Measurements from ENCODE around the gene PHF21B.

The PHF21B gene

GRCh38 chr22:44890416-44891292 is 119.2 kb downstream of the PHF21B start:
- no peaks in the 10 kb centered on the region for H3K36me3 Mint-ChIP-seq
- DNase-seq, result no peak
- H3K9me3 Mint-ChIP-seq, result no peaks in the 10 kb centered on the region
- CTCF ChIA-PET, result no interaction called here
- no peak overlapping the region for H3K27ac Mint-ChIP-seq
- H3K27me3 Mint-ChIP-seq, result no peaks in the 10 kb centered on the region
- H3K4me3 Mint-ChIP-seq, result no peak overlapping the region
- no peaks in the 10 kb centered on the region for H3K4me1 Mint-ChIP-seq

GRCh38 chr22:44889255-44889878 is 120.4 kb downstream of the PHF21B start:
- Mint-ChIP-seq H3K4me1 (no peaks in the 10 kb centered on the region), H3K27me3 (no peaks in the 10 kb centered on the region), H3K36me3 (no peaks in the 10 kb centered on the region), H3K27ac (no peak overlapping the region), H3K9me3 (no peaks in the 10 kb centered on the region), H3K4me3 (no peak overlapping the region)
- no peak for DNase-seq
- CTCF ChIA-PET, result no interaction called here

- no peaks in the 10 kb centered on the region for H3K27me3 Mint-ChIP-seq
- H3K4me1 Mint-ChIP-seq, result no peaks in the 10 kb centered on the region
- H3K9me3 Mint-ChIP-seq, result no peaks in the 10 kb centered on the region
- no peak for DNase-seq
- H3K27ac Mint-ChIP-seq, result no peak overlapping the region
- CTCF ChIA-PET, result no interaction called here
- no peaks in the 10 kb centered on the region for H3K36me3 Mint-ChIP-seq
- no peak overlapping the region for H3K4me3 Mint-ChIP-seq
These were observed 121.1 kb downstream of the PHF21B start for GRCh38 chr22:44888491-44889254.

DNA sequence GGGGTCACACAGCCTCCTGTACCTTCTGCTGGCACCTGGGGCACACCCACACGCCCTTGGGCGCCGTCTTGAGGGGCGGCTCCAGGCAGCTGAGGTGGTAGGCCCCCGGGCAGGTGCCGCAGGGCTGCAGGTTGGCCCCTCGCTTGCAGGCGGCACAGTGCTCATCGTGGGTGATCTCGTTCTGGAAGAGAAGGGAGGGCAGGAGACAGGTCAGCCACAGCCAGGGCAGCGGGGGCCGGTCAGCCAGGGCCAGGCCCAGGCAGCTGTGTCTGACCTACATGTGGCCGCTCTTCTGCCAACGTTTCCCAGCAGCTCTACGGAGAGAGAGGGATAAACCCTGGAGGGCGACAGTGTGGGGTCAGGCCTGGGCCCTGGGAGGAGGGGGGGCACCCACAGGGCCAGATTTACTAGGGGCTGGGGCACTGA is 121.9 kb downstream of the PHF21B start:
- H3K4me1 Mint-ChIP-seq, result no peaks in the 10 kb centered on the region
- H3K4me3 Mint-ChIP-seq, result no peak overlapping the region
- no peaks in the 10 kb centered on the region for H3K27me3 Mint-ChIP-seq
- CTCF ChIA-PET, result interaction anchor here (0.6 kb wide), 1 partner anchor 152 kb away, joined by 3 read pairs; no protein-coding TSS in a partner anchor
- no peak for DNase-seq
- H3K36me3 Mint-ChIP-seq, result no peaks in the 10 kb centered on the region
- no peak overlapping the region for H3K27ac Mint-ChIP-seq
- no peaks in the 10 kb centered on the region for H3K9me3 Mint-ChIP-seq

DNA sequence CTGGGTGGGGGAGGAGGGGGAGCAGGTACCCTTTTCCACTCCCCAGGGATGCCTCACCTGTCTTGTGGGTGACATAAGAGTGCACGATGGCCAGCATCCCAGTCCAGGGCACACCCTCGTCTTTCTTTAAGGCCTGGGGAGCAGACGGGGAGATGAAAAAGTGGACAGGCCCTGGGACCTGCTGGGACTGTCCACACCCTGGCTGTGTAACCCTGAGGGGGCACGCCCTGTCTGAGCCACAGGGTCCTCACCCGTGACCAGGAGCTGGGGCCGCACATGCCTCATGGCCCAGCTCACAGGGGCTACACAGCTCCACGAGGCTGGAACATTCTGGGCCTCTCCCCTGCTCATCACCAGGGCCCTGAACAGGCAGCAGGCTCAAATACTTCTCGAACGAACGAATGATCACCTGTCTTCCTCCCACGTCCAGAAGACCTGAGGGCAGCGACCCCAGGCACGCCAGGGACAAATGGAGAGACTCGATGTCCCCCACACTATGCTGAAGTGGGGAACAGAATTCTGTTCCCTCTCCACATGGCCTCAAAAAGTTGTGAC is 123.9 kb downstream of the PHF21B start:
- Mint-ChIP-seq H3K36me3 (no peaks in the 10 kb centered on the region), H3K9me3 (no peaks in the 10 kb centered on the region), H3K27ac (no peak overlapping the region), H3K4me3 (no peak overlapping the region), H3K27me3 (no peaks in the 10 kb centered on the region), H3K4me1 (no peaks in the 10 kb centered on the region)
- DNase-seq, result no peak
- CTCF ChIA-PET, result no interaction called here

- no peaks in the 10 kb centered on the region for H3K36me3 Mint-ChIP-seq
- H3K27ac Mint-ChIP-seq, result no peak overlapping the region
- H3K9me3 Mint-ChIP-seq, result no peaks in the 10 kb centered on the region
- DNase-seq, result no peak
- no peaks in the 10 kb centered on the region for H3K4me1 Mint-ChIP-seq
- H3K27me3 Mint-ChIP-seq, result no peaks in the 10 kb centered on the region
- H3K4me3 Mint-ChIP-seq, result no peak overlapping the region
- CTCF ChIA-PET, result no interaction called here
These were observed 124.6 kb downstream of the PHF21B start for GRCh38 chr22:44884968-44885805.

GRCh38 chr22:44884562-44884961 is 125.2 kb downstream of the PHF21B start:
- no peak overlapping the region for H3K27ac Mint-ChIP-seq
- CTCF ChIA-PET, result no interaction called here
- H3K9me3 Mint-ChIP-seq, result no peaks in the 10 kb centered on the region
- no peak overlapping the region for H3K4me3 Mint-ChIP-seq
- H3K4me1 Mint-ChIP-seq, result no peaks in the 10 kb centered on the region
- no peaks in the 10 kb centered on the region for H3K36me3 Mint-ChIP-seq
- peaks cover 6% of the 10 kb centered on the region for H3K27me3 Mint-ChIP-seq
- DNase-seq, result no peak

DNA sequence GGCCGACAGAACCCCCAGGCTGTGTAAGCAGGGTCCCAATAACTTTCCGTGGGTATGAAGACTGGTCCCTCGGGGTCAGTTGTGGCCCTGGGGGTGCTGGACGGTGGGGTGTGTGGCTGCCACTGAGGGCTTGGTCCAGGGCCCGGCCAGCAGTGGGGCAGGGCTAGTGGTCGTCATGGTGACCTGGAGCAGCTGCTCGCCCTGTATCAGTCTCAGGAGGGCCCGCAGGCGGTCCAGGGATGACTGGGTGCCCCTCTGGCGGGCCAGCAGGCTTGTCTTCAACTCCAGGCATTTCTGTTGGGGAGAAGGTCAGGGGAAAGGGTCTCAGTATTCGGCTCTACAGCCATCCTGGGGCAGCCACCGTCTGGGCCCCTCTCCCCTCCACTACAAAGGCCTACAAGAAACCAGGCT is 126.8 kb downstream of the PHF21B start:
- CTCF ChIA-PET, result no interaction called here
- no peaks in the 10 kb centered on the region for H3K36me3 Mint-ChIP-seq
- no peaks in the 10 kb centered on the region for H3K9me3 Mint-ChIP-seq
- H3K27ac Mint-ChIP-seq, result no peak overlapping the region
- no peaks in the 10 kb centered on the region for H3K4me1 Mint-ChIP-seq
- DNase-seq, result no peak
- H3K4me3 Mint-ChIP-seq, result no peak overlapping the region
- H3K27me3 Mint-ChIP-seq, result peaks cover 7% of the 10 kb centered on the region

GRCh38 chr22:44882226-44882905 is 127.4 kb downstream of the PHF21B start:
- DNase-seq, result no peak

GRCh38 chr22:44881624-44882023 is 128.2 kb downstream of the PHF21B start:
- CTCF ChIA-PET, result no interaction called here
- DNase-seq, result no peak
- Mint-ChIP-seq H3K27me3 (peaks cover 7% of the 10 kb centered on the region), H3K36me3 (no peaks in the 10 kb centered on the region), H3K4me3 (no peak overlapping the region), H3K9me3 (no peaks in the 10 kb centered on the region), H3K27ac (no peak overlapping the region), H3K4me1 (no peaks in the 10 kb centered on the region)

More at GRCh38 chr22:44882226-44882905, 127.4 kb downstream of the PHF21B start:
- CTCF ChIA-PET, result no interaction called here
- Mint-ChIP-seq H3K36me3 (no peaks in the 10 kb centered on the region), H3K9me3 (no peaks in the 10 kb centered on the region), H3K27ac (no peak overlapping the region), H3K4me3 (no peak overlapping the region), H3K4me1 (no peaks in the 10 kb centered on the region), H3K27me3 (peaks cover 7% of the 10 kb centered on the region)

DNA sequence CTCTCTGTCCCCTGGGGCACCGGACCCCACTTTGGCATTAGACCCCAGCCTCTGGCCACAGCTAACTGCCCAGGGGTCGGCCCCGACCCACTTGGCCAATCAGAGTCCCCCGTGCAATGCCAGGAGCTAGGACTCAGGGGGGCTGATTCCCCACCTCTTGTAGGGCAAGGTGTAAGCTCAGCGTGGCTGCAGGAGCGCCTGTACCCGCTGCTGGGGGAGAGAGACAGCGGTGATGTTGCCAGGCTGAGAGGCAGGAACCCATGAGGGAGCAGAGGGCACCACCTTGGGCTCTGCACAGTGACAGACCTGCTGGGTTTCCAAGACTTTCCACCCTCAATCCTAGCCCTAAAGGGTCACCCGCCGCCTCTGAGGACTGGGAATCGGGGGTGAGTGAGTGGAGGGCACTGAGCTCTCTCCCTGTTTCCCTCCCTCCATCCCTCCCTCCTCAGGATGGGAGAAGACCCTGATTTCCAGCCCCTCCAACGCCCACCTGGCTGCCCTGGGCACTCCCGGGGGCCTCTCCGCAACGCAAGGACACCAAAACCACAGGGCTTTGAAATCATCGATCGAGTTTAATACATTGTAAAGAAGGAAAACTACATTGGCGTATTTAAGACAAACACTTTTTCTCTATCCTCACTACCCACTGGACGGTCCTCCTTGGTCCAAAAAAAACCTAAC is 129.1 kb downstream of the PHF21B start:
- DNase-seq, result no peak
- H3K4me1 Mint-ChIP-seq, result no peaks in the 10 kb centered on the region
- no peak overlapping the region for H3K4me3 Mint-ChIP-seq
- H3K36me3 Mint-ChIP-seq, result no peaks in the 10 kb centered on the region
- H3K9me3 Mint-ChIP-seq, result no peaks in the 10 kb centered on the region
- peaks cover 7% of the 10 kb centered on the region for H3K27me3 Mint-ChIP-seq
- no peak overlapping the region for H3K27ac Mint-ChIP-seq
- CTCF ChIA-PET, result no interaction called here

DNA sequence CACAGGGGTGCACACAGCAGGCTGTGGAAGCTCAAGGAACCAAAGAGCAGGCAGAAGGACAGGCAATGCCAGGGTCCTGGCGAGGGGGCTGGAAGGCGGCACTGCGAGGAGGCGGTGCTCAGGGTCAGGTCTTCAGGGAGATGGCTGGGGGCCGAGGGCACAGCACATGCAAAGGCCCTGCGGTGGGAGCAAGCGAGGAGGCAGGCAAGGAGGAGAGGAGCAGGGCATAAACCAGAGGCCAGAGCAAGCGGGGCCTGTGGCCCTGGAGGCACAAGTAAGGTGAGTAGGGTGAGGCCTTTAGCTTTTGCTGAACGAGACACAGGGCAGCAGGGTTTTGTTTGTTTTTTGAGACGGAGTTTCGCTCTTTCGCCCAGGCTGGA is 130.5 kb downstream of the PHF21B start:
- H3K36me3 Mint-ChIP-seq, result no peaks in the 10 kb centered on the region
- CTCF ChIA-PET, result no interaction called here
- no peak for DNase-seq

More for the DNA sequence above, 130.5 kb downstream of the PHF21B start:
- no peaks in the 10 kb centered on the region for H3K4me1 Mint-ChIP-seq
- H3K9me3 Mint-ChIP-seq, result no peaks in the 10 kb centered on the region
- no peak overlapping the region for H3K4me3 Mint-ChIP-seq
- no peak overlapping the region for H3K27ac Mint-ChIP-seq
- H3K27me3 Mint-ChIP-seq, result peaks cover 10% of the 10 kb centered on the region

Data from activated naive CD4-positive, alpha-beta T cell treated with anti-CD3 and anti-CD28 coated beads, Interleukin-2, amount 10 ng/mL, durations not matched to agents 7 days and 5 days (primary cell).